Astrocyte (in vitro differentiated cells and primary cell): ENCODE measurements around the gene TMEM86A.

ENCODE experiments used
- EZH2 ChIP-seq: IDR thresholded peaks from 2 replicates; pipeline ENCODE4 v1.6.1; 2012; ENCODE audit warnings: mild to moderate bottlenecking, low read length, inconsistent platforms; ENCODE audit not compliant: insufficient read depth
- TF ChIP-seq, protein P1 (sequence below): IDR thresholded peaks from 2 replicates; pipeline ENCODE4 v1.5.1; 2011; ENCODE audit warnings: low read depth, mild to moderate bottlenecking, inconsistent platforms, low read length, moderate library complexity; ENCODE audit not compliant: insufficient read depth

GRCh38 chr11:18754308-18754707 is 55.7 kb downstream of the TMEM86A start:
- TF ChIP-seq, protein P1, sequence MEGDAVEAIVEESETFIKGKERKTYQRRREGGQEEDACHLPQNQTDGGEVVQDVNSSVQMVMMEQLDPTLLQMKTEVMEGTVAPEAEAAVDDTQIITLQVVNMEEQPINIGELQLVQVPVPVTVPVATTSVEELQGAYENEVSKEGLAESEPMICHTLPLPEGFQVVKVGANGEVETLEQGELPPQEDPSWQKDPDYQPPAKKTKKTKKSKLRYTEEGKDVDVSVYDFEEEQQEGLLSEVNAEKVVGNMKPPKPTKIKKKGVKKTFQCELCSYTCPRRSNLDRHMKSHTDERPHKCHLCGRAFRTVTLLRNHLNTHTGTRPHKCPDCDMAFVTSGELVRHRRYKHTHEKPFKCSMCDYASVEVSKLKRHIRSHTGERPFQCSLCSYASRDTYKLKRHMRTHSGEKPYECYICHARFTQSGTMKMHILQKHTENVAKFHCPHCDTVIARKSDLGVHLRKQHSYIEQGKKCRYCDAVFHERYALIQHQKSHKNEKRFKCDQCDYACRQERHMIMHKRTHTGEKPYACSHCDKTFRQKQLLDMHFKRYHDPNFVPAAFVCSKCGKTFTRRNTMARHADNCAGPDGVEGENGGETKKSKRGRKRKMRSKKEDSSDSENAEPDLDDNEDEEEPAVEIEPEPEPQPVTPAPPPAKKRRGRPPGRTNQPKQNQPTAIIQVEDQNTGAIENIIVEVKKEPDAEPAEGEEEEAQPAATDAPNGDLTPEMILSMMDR, result no peak
- TF ChIP-seq EZH2, result no peak
